HepG2 (cell line): ENCODE data around the gene KIAA1549.

Experiments
- CTCF ChIP-seq: sonication (generic); formaldehyde crosslinking; IDR thresholded peaks from 2 replicates; pipeline ENCODE4 v1.5.0; 2020; ENCODE audit warnings: mild to moderate bottlenecking, missing genetic modification reagents, moderate library complexity
- EP300 ChIP-seq, 3 experiments: sonication (generic) in 1 of 3; formaldehyde crosslinking in 1 of 3; IDR thresholded peaks; 2 replicates each; pipeline versions ENCODE4 v1.5.1 to v1.6.1; 2011 to 2020; ENCODE audit warnings: low read depth in 2 of 3, low read length in 2 of 3, borderline replicate concordance in 1 of 3, improper control_type of control experiment in 1 of 3, mild to moderate bottlenecking in 1 of 3, missing genetic modification reagents in 1 of 3, moderate library complexity in 1 of 3
- MLLT10 ChIP-seq: sonication (generic); formaldehyde crosslinking; IDR thresholded peaks from 2 replicates; pipeline ENCODE4 v1.4.0; 2020; ENCODE audit warnings: missing genetic modification reagents
- PTBP1 ChIP-seq: fragments of 200-400 bp; formaldehyde crosslinking; IDR thresholded peaks from 2 replicates; pipeline ENCODE4 v1.6.1; 2018; ENCODE audit warnings: low read length, low read depth; ENCODE audit not compliant: poor library complexity, severe bottlenecking
- RNF2 ChIP-seq: fragments of 450-650 bp; conservative IDR thresholded peaks from 2 replicates; pipeline ENCODE4 v1.6.1; 2016; ENCODE audit warnings: low read depth
- ZNF414 ChIP-seq: sonication (generic); formaldehyde crosslinking; IDR thresholded peaks from 2 replicates; pipeline ENCODE4 v1.5.0; 2020; ENCODE audit warnings: missing genetic modification reagents
- TF ChIP-seq, protein P1 (sequence below): sonication (generic); formaldehyde crosslinking; IDR thresholded peaks from 2 replicates; pipeline ENCODE4 v1.4.0; 2020; ENCODE audit warnings: low read depth, missing genetic modification reagents

GRCh38 chr7:138835087-138835486, 146.1 kb downstream of the KIAA1549 start:
- no peak for TF ChIP-seq RNF2
- no peak for TF ChIP-seq CTCF (CRISPR knock-in tag)
- no peak for TF ChIP-seq EP300 (IDR thresholded peaks at IDR 0.05; ENCODE audit: low read depth in 2 of 2, low read length in 2 of 2)
- TF ChIP-seq EP300 (CRISPR knock-in tag; IDR thresholded peaks at IDR 0.05; ENCODE audit: borderline replicate concordance) = no peak
- no peak for TF ChIP-seq PTBP1
- no peak for TF ChIP-seq MLLT10 (CRISPR knock-in tag)
- TF ChIP-seq, protein P1, sequence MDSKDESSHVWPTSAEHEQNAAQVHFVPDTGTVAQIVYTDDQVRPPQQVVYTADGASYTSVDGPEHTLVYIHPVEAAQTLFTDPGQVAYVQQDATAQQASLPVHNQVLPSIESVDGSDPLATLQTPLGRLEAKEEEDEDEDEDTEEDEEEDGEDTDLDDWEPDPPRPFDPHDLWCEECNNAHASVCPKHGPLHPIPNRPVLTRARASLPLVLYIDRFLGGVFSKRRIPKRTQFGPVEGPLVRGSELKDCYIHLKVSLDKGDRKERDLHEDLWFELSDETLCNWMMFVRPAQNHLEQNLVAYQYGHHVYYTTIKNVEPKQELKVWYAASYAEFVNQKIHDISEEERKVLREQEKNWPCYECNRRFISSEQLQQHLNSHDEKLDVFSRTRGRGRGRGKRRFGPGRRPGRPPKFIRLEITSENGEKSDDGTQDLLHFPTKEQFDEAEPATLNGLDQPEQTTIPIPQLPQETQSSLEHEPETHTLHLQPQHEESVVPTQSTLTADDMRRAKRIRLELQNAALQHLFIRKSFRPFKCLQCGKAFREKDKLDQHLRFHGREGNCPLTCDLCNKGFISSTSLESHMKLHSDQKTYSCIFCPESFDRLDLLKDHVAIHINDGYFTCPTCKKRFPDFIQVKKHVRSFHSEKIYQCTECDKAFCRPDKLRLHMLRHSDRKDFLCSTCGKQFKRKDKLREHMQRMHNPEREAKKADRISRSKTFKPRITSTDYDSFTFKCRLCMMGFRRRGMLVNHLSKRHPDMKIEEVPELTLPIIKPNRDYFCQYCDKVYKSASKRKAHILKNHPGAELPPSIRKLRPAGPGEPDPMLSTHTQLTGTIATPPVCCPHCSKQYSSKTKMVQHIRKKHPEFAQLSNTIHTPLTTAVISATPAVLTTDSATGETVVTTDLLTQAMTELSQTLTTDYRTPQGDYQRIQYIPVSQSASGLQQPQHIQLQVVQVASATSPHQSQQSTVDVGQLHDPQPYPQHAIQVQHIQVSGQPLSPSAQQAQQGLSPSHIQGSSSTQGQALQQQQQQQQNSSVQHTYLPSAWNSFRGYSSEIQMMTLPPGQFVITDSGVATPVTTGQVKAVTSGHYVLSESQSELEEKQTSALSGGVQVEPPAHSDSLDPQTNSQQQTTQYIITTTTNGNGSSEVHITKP = no peak
- no peak for TF ChIP-seq ZNF414
